EL (cell line): Measurements from ENCODE around the gene TRIM31.

ENCODE experiments used
- DNase-seq: peaks from one replicate; pipeline ENCODE4 v3.0.0-alpha.2; 2016

Gene TRIM31, protein sequence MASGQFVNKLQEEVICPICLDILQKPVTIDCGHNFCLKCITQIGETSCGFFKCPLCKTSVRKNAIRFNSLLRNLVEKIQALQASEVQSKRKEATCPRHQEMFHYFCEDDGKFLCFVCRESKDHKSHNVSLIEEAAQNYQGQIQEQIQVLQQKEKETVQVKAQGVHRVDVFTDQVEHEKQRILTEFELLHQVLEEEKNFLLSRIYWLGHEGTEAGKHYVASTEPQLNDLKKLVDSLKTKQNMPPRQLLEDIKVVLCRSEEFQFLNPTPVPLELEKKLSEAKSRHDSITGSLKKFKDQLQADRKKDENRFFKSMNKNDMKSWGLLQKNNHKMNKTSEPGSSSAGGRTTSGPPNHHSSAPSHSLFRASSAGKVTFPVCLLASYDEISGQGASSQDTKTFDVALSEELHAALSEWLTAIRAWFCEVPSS

GRCh38 chr6:30113003-30113759, at the start of gene TRIM31:
Gene TRIM31, minus strand, starts transcription at chr6:30113090. Its CDS starts 285 bp downstream, at chr6:30112805.
- DNase-seq = no peak

GRCh38 chr6:30162265-30163089, 49.6 kb upstream of the TRIM31 start:
- no peak for DNase-seq

GRCh38 chr6:30160785-30161531, 48.1 kb upstream of the TRIM31 start, which contains the start of gene TRIM10:
Gene TRIM10, minus strand, starts transcription at chr6:30161211. Its CDS starts 353 bp downstream, at chr6:30160858.
- DNase-seq = no peak

DNA sequence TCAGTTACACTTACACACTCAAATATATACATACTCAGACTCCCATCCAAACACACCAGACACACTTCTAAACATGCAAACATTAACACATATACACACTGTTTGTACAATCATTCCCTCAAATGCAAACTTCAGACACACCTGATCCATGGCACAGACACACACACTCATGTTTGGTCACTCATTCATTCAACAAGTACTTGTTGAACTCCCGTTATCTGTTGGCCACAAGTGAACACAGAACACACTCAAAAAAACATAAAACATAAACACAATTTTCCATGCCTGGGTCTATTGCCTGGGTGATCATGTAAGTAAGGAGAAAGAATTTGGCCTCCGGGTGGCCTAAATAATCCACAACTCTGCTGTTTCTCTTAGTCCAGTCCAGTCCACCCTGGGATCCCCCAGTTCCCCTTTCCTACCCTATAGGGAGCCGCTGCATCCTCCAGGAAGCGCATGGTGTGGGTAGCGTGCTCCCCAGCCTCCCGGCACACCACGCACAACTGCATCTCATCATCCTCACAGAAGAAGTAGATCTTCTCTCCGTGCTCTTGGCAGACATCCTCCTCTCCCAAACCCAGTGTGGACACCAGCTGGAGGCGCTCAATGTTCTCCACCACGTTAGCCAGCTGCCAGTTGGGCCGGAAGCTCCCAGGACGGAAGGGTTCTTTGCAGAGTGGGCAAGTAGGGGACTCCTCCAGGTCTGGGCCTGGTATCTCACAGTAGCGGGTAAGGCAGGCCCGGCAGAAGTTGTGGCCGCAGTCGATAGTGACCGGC, 47.3 kb upstream of the TRIM31 start:
- no peak for DNase-seq

DNA sequence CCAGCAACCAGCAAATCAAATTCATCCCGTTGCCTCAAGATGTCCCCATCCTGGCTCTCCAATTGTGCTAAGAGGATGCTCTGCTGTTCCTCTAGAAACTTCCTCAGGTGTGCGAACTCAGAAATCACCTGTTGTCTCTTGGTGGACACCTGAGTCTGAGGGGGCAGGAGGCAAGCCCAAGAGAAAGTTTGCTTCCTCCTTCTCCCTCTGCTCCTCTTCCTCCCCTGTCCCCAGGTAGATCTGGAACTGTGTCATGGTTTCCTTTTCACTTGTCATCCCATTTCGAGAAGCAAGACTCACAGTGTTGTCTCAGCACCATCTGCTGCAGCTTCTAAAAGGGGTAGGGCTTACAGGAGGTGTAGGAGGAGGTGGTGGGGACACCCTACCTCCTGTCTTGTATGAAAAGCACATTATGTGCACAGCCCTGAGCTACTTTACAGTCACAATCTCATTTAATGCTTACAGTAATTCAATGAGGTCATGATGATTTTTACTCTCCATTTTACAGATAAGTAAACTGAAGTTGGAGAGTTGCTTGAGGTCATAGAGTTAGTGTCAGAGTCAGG, 45.7 kb upstream of the TRIM31 start:
- DNase-seq = no peak

DNA sequence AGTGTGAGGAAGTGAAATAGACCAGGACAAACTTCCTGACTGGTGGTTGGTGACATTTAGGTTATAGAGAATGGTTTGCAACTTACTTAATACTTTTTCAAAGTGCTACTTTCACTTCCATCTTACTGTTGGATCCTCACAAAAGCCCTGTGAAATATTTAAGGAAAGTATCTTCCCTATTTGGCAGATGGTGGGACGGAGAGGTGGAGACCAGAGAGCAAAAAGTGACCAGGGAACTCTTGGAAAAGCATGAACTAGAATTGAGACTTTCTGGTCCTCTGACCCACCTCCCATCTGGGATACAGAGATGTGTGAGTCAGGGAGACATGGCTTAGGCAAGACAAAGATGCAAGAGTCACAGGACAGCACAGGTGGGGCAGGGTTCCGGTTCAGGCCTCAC, 45.1 kb upstream of the TRIM31 start:
- DNase-seq = no peak

- no peak for DNase-seq
These were observed 44.7 kb upstream of the TRIM31 start for GRCh38 chr6:30157581-30157980.

- DNase-seq = no peak
These were observed 43.9 kb upstream of the TRIM31 start for GRCh38 chr6:30156774-30157173.

DNA sequence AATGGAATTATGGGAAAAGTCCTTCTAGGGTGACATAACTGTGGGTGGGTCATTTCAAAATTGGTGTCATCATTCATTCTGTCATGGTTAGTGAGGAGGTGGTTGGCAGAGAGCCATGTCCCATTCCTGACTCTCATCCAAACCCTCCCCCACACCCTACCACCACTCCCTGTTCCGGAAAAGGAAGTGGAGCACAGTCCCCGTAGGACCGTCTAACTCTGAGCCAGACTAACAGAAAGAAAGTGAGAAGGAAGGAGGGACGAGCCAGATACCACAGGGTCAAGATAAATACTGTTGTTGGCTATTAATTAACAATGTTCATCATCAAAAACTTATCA, 43.3 kb upstream of the TRIM31 start:
- peak; percentile 73 for DNase-seq

GRCh38 chr6:30155520-30156261, 42.8 kb upstream of the TRIM31 start:
- no peak for DNase-seq

- DNase-seq = peak; percentile 94
These were observed 42.0 kb upstream of the TRIM31 start for GRCh38 chr6:30154709-30155519.

DNA sequence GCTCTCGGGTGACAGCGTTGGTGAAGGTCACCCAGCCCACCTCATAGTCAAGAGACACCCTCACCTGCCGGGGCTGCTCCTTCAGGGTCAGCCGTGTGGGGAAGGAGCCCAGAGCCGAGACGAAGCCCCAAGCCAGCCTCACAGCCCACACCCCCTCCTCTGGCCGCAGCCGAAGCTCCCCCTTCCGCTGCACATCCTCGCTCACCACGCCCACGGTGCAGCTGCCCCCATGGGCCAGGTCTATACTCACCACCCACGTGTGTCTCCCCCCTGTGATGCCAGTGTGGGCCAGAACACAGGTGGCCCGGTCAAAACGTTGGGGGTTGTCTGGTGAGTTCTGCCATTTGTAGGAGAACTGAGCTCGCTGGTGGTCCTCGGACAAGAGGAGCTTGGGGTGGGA, 41.2 kb upstream of the TRIM31 start:
- no peak for DNase-seq

GRCh38 chr6:30152910-30153610, 40.2 kb upstream of the TRIM31 start:
- DNase-seq = no peak

- no peak for DNase-seq
These were observed 39.3 kb upstream of the TRIM31 start for GRCh38 chr6:30152016-30152673.

DNA sequence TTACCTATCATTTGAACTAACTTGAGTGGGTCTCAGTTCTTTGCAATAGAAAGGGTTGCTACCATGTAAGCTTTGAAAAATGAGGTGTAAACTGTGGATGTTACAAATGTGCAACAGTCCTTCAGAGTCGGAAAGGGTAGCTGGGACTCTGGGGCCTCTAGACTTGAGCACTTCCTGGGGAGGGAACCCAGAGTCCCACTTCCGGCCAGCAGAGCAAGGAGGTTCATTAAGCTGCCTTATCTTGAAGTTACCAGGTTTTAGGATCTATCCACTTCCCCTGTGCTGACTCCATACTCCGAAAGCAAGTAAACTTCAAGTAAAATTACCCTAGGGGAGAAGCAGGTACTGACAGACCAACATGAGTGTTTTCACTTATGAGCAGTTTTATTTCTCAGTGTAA, 38.7 kb upstream of the TRIM31 start:
- no peak for DNase-seq

GRCh38 chr6:30150671-30151395, 37.9 kb upstream of the TRIM31 start:
- peak; percentile 30 for DNase-seq

- no peak for DNase-seq
These were observed 37.1 kb upstream of the TRIM31 start for GRCh38 chr6:30149858-30150550.
